ENCODE results near the gene ADORA1. TPM values are rescaled to one million over a fixed set of nuclear protein-coding genes. Genes with fewer than 3 reads are reported as not detected.

ADORA1 gene
- total and polyA plus RNA-seq, 2 experiments from 2014 or later, result 8.5 to 22.2 TPM

DNA sequence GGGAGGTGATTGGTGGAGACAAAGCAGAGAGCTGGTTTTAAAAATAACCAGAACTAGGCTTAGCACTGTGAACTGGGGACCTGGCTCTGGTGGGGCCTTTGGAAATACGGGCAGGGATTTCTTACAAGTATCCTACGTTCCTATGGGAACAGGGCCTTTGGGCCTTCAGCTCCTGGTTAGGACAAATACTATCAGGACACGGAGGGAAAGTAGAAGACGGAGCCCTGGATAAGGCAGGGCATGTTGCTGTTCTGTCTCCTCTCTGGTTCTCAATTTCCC lies 36.4 kb upstream of the ADORA1 start:
- no peak overlapping the region for H3K27ac ChIP-seq
- H3K27me3 ChIP-seq, result no peaks in the 10 kb centered on the region
- no peaks in the 10 kb centered on the region for H3K9me3 ChIP-seq (ENCODE audit: low read depth)
- TF ChIP-seq, protein P1, sequence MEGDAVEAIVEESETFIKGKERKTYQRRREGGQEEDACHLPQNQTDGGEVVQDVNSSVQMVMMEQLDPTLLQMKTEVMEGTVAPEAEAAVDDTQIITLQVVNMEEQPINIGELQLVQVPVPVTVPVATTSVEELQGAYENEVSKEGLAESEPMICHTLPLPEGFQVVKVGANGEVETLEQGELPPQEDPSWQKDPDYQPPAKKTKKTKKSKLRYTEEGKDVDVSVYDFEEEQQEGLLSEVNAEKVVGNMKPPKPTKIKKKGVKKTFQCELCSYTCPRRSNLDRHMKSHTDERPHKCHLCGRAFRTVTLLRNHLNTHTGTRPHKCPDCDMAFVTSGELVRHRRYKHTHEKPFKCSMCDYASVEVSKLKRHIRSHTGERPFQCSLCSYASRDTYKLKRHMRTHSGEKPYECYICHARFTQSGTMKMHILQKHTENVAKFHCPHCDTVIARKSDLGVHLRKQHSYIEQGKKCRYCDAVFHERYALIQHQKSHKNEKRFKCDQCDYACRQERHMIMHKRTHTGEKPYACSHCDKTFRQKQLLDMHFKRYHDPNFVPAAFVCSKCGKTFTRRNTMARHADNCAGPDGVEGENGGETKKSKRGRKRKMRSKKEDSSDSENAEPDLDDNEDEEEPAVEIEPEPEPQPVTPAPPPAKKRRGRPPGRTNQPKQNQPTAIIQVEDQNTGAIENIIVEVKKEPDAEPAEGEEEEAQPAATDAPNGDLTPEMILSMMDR (IDR thresholded peaks at IDR 0.05; ENCODE audit: low read depth, low read length), result no peak
- no peaks in the 10 kb centered on the region for H3K36me3 ChIP-seq
- no peak for DNase-seq (ENCODE audit: low read depth in 1 of 2, low spot score in 1 of 2)
- H3K4me1 ChIP-seq (ENCODE audit: low read depth), result peaks cover 25% of the 10 kb centered on the region
- H3K4me3 ChIP-seq, result no peak overlapping the region

DNA sequence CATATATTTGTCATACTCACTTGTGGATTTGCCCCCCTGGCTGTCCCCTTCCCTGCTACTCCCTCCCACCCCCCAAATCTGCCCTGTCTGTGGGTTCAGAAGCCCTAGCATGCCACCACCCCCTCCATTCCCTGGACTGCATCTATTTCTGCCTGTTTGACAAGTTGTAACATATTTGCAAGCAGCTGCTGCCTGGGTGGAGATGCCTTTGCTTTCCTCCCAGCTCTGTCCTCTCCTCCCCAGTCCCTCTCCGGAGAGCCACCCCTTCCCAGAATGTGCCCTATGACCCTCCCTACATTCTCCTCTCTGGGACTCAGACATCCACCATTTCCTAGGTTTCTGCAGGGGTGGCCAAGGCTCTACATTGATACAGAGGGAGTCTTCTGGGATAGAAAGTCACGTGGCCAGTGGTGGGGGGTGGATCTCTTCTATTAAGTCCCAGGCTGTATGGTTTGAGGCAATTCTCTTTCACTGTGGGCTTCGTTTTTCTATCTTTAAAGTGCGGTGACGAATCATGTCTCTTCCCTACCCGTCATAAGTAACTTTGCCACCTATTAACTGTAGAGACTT lies 35.7 kb upstream of the ADORA1 start:
- H3K9me3 ChIP-seq (ENCODE audit: low read depth), result no peaks in the 10 kb centered on the region
- H3K36me3 ChIP-seq, result no peaks in the 10 kb centered on the region
- no peak for DNase-seq (ENCODE audit: low read depth in 1 of 2, low spot score in 1 of 2)
- TF ChIP-seq, protein P1 (IDR thresholded peaks at IDR 0.05; ENCODE audit: low read depth, low read length), result no peak
- H3K4me3 ChIP-seq, result no peak overlapping the region
- H3K27me3 ChIP-seq, result no peaks in the 10 kb centered on the region
- H3K27ac ChIP-seq, result no peak overlapping the region
- peaks cover 18% of the 10 kb centered on the region for H3K4me1 ChIP-seq (ENCODE audit: low read depth)

DNA sequence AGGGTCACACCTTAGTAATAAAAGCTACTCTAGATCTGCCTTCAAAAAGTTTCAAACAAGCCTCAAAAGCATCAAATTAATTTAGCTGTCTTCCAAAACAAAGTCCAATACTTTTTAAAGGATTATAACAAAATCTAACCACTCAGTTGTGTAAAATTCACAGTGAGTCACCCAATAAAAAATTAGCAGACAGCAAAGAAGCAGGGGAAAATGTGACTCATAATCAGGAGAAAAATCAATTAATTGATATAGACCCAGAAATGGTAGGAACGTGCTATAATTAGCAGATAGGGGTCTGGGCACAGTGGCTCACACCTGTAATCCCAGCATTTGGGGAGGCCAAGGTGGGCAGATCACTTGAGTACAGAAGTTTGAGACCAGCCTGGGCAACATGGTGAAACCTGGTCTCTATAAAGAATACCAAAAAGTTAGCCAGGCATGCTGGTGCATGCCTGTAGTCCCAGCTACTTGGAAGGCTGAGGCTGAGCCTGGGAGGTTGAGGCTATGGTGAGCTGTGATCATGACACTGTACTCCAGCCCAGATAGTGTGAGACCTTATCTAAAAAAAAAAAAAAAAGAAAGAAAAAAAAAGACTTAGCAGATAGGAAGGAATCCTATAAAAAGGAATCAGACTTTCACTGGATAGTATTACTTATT lies 33.6 kb upstream of the ADORA1 start:
- DNase-seq (ENCODE audit: low read depth in 1 of 2, low spot score in 1 of 2), result no peak
- no peak overlapping the region for H3K4me3 ChIP-seq
- no peaks in the 10 kb centered on the region for H3K36me3 ChIP-seq
- no peaks in the 10 kb centered on the region for H3K27me3 ChIP-seq
- H3K4me1 ChIP-seq (ENCODE audit: low read depth), result peaks cover 12% of the 10 kb centered on the region
- H3K9me3 ChIP-seq (ENCODE audit: low read depth), result no peaks in the 10 kb centered on the region
- TF ChIP-seq, protein P1 (IDR thresholded peaks at IDR 0.05; ENCODE audit: low read depth, low read length), result no peak
- no peak overlapping the region for H3K27ac ChIP-seq

DNA sequence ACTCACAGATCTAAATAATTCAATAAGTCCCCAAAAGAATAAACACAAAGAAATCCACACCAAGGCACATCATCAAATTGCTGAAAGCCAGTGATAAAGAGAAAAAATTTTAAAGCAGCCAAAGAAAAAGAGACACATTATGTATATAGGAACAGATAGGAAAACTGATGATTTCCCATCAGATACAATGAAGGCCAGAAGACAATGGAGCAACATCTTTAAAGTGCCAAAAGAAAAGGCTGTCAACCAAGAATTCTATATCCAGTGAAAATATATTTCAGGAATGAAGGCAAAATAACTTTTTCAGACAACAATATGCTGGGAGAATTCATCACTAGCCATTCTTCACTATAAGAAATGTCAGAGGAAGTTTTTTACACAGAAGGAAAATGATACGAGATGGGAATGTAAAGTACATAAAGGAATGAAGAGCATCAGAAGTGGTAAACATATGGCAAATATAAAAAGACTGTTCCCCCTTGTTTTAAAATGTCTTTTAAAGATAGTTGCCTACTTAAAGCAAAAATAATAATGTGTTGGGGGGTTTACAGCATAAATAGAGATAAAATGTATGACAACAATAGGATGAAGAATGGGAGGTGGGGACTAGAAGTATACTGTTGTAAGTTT lies 32.4 kb upstream of the ADORA1 start:
- Histone ChIP-seq H3K4me3 (no peak overlapping the region), H3K36me3 (no peaks in the 10 kb centered on the region), H3K9me3 (ENCODE audit: low read depth) (no peaks in the 10 kb centered on the region), H3K27ac (no peak overlapping the region), H3K4me1 (ENCODE audit: low read depth) (peaks cover 12% of the 10 kb centered on the region), H3K27me3 (no peaks in the 10 kb centered on the region)
- TF ChIP-seq, protein P1 (IDR thresholded peaks at IDR 0.05; ENCODE audit: low read depth, low read length), result no peak
- no peak for DNase-seq (ENCODE audit: low read depth in 1 of 2, low spot score in 1 of 2)

DNA sequence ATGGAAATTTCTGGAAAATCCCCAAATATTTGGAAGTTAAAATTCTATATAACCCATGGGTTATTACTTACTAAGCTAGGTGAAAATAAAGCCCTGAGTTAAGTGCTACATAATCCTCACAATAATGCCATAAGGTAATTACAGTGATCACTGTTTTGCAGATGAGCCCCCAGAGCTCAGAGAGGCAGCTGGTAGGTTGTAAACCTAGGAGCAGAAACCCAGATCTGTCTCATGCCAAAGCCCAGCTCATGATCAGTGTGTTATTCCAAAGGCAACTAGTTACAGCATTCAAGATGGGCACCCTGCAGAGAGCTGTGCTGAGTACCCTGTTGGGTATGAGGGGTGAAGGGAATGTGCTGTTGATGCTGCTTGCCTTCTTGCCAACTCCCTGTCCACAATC lies 31.0 kb upstream of the ADORA1 start:
- TF ChIP-seq, protein P1 (IDR thresholded peaks at IDR 0.05; ENCODE audit: low read depth, low read length), result no peak
- Histone ChIP-seq H3K9me3 (ENCODE audit: low read depth) (no peaks in the 10 kb centered on the region), H3K27ac (no peak overlapping the region), H3K4me3 (no peak overlapping the region), H3K36me3 (no peaks in the 10 kb centered on the region), H3K27me3 (no peaks in the 10 kb centered on the region), H3K4me1 (ENCODE audit: low read depth) (peaks cover 4% of the 10 kb centered on the region)
- DNase-seq (ENCODE audit: low read depth in 1 of 2, low spot score in 1 of 2), result no peak

All from cardiac muscle cell (in vitro differentiated cells and primary cell).